Omental fat pad (tissue), 4 donors: ENCODE data around the gene COL26A1. TPM values are rescaled to one million over a fixed set of nuclear protein-coding genes. Genes with fewer than 3 reads are reported as not detected.

Source experiments
- ATAC-seq: fragments of 150-250 bp; one replicate; pipeline ENCODE4 v1.9.1; 2016; ENCODE audit warnings: mild to moderate bottlenecking, moderate library complexity; ENCODE audit not compliant: low FRiP score
- DNase-seq: peaks from one replicate; pipeline ENCODE4 v3.0.0-alpha.2; 2019; ENCODE audit warnings: low spot score
- total RNA-seq, 4 donors: library from RNA; depleted of rRNA; stranded (reverse); fragments of >200 nt; gene quantifications; one replicate each; pipeline ENCODE4 v1.1.0, GENCODE V29; 2016
- TF ChIP-seq, protein P1 (sequence below), 3 donors: fragments of 450-650 bp; IDR thresholded peaks; one replicate each; pipeline ENCODE4 v1.5.1; 2016 to 2017; ENCODE audit warnings: antibody characterized with exemption in 3 of 3, mild to moderate bottlenecking in 3 of 3, moderate library complexity in 2 of 3

COL26A1 gene
- total RNA-seq, 4 donors from 2014 or later = 0.37 TPM; not detected in 3

DNA sequence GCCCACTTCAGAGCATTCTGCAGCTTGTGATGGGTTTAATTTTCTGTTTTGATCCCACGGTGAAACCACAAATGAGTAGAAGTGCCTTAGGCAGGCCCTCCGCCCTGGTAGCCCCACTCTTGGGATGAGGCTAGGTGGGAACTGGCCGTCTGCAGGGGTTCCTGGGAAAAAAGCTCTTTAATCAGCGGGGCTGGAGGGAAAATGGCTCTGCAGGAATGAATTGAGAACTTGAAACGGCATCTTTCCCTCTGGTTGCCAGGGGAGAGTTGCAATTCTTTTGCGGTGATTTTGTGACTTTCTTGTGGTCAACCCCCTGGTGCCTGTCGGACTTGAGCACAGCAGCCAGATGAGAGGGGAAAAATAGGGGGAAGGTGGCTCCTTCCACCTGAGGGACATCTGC, 32.7 kb downstream of the COL26A1 start:
- ATAC-seq (no peak), DNase-seq (no peak)
- TF ChIP-seq, protein P1, sequence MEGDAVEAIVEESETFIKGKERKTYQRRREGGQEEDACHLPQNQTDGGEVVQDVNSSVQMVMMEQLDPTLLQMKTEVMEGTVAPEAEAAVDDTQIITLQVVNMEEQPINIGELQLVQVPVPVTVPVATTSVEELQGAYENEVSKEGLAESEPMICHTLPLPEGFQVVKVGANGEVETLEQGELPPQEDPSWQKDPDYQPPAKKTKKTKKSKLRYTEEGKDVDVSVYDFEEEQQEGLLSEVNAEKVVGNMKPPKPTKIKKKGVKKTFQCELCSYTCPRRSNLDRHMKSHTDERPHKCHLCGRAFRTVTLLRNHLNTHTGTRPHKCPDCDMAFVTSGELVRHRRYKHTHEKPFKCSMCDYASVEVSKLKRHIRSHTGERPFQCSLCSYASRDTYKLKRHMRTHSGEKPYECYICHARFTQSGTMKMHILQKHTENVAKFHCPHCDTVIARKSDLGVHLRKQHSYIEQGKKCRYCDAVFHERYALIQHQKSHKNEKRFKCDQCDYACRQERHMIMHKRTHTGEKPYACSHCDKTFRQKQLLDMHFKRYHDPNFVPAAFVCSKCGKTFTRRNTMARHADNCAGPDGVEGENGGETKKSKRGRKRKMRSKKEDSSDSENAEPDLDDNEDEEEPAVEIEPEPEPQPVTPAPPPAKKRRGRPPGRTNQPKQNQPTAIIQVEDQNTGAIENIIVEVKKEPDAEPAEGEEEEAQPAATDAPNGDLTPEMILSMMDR (IDR thresholded peaks at IDR 0.05) = no peak

DNA sequence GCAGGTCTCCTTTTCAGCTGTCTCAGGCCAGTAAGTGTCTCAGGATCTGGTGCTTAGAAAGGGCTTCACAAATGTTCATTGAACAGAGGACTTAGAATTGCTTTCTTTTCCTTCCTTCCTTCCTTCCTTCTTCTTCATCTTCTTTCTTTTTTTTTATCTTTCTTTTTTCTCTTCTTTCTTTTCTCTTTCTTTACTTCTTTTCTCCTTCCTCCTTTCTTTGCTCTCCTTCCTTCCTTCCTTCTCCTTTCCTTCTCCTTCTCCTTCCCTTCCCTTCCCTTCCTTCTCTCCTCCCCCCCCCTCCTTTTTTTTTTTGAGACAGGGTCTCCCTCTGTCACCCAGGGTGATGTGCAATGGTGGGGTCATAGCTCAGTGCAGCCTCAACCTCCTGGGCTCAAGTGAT, 34.6 kb downstream of the COL26A1 start:
- no peak for DNase-seq
- ATAC-seq = no peak
- TF ChIP-seq, protein P1 (IDR thresholded peaks at IDR 0.05) = no peak

DNA sequence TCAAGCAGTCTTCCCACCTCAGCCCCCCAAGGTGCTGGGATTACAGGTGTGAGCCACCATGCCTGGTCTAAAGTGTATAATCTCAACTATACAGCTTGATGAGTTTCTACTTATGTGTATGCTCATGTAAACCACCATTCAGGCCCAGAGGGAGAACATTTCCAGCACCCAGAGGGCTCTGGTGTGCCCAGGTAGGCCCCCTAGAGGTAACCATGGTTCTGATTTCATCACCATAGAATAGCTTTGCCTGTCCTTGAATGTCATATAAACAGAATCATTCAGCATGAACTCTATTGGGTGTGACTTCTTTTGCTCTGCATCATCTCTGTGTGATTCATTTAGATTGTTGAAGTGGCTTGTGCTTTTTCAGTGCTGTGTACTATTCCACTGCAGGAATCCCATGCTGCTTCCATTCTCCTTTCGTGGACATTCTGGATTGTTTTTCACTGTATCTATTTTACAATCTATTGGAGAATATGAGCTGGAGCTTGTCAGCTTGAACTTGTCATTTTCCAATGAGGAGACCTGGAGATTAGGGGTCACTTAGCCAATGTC, 35.2 kb downstream of the COL26A1 start:
- ATAC-seq = no peak
- TF ChIP-seq, protein P1 (IDR thresholded peaks at IDR 0.05) = no peak
- no peak for DNase-seq

DNA sequence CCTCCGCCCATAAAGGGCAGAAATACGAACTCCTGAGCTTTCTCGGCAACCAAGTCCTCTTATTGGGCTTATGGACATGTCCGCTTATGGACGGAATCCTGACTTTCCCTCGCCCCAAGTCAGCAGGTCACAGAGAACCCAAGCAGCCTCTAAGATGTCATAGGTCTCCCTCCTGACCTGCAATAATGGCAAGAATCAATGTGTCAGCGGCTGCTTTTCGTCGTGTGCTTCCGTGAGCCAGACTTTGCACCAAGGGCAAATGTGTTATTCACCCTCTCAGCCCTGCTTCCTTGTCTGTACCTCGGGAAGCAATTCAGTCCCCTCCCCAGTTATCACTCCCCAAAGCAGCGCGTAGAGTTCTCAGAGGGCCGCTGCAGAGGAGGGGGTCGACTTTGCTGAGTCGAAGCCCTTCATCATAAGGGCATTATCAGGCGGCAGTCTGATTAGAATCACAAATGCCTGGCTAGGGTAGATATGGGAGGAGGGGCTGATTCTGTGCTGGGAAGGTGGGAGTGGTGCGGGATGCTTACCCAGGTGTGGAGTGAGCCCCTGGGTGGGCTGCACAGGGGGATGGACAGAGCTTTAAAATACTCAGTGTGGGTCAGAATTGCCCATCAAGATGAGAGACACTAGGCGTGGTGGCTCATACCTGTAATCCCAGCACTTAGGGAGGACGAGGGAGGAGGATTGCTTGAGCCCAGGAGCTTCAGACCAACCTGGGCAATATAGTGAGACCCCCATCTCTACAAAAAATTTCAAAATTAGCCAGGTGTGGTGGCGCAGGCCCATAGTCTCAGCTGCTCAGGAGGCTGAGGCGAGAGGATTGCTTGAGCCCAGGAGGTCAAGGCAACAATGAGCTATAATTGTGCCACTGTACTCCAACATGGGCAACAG, 36.0 kb downstream of the COL26A1 start:
- ATAC-seq = no peak
- TF ChIP-seq, protein P1 (IDR thresholded peaks at IDR 0.05) = no peak
- DNase-seq = no peak

DNA sequence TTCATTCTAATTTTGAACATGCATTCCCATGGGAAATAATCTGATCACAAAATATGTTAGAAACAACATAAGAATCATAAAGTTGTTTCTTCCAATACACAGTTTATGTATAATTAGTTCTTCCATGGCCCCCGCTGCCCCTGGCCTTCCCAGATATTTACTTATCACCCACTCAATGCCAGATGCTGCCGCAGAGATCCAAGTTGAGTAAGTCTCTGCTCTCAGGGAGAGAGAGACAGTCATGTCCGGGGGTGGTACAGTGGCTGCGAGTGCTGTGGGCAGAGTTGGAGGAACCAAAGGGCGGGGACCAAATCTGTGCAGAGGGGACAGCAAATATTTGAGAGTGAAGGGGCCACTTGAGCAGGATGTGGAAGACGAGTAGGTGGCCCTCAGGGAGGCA, 37.1 kb downstream of the COL26A1 start:
- TF ChIP-seq, protein P1 (IDR thresholded peaks at IDR 0.05) = no peak
- ATAC-seq (no peak), DNase-seq (no peak)

DNA sequence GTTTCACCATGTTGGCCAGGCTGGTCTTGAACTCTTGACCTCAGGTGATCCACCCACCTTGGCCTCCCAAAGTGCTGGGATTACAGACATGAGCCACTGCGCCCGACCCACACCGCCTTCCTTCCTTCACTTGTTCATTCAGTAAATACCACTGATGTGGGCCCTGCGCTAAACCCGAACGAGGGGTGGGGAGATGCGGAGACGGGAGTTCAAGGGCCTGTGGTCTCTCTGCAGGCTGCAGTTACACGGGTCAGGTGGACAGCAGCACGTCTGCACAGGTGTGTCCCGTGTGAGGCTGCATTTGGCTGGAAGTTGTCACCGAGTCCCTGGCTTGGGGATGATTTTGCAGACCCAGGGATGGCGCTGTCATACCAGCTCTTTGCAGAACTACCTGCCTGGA, 38.1 kb downstream of the COL26A1 start:
- TF ChIP-seq, protein P1 (IDR thresholded peaks at IDR 0.05) = no peak
- DNase-seq = no peak
- ATAC-seq = no peak
